PC-9 (cell line): Measurements from ENCODE around the gene CSNK1G2. TPM values are rescaled to one million over a fixed set of nuclear protein-coding genes. Genes with fewer than 3 reads are reported as not detected.
A peak's percentile ranks its signal among the peaks of the same experiment; 100 is the strongest.

Experiments used
- BruUV-seq: library from RNA; stranded (reverse); fragments of 400-500 nt; replicated peaks from 2 replicates; lab custom pipeline; 2021; lab: Mats Ljungman, UMichigan
- CTCF ChIA-PET: fragments of 300-600 bp; sonication (Branson Sonifier 250); formaldehyde crosslinking; loops from one replicate; lab custom pipeline; 2022; ENCODE audit warnings: antibody characterized with exemption; lab: Charles Lee
- POLR2A ChIA-PET: fragments of 300-600 bp; sonication (Branson Sonifier 250); formaldehyde crosslinking; loops from one replicate; lab custom pipeline; 2022; ENCODE audit warnings: antibody characterized with exemption; ENCODE audit not compliant: unreplicated experiment; lab: Charles Lee
- DNase-seq, 2 experiments: peaks; one replicate each; pipeline versions ENCODE4 v3.0.0 to v3.0.0-alpha.2; 2015 to 2022; ENCODE audit warnings: mixed read lengths in 1 of 2
- H2AFZ ChIP-seq: fragments of 200-600 bp; sonication (generic); 2 replicates; pipeline ENCODE4 v1.8.1; 2017; ENCODE audit warnings: antibody characterized with exemption
- H3F3A ChIP-seq: fragments of 200-600 bp; sonication (generic); 2 replicates; pipeline ENCODE4 v1.8.1; 2017; ENCODE audit warnings: antibody characterized with exemption, mild to moderate bottlenecking, low read depth; ENCODE audit not compliant: insufficient read depth
- H3K27ac ChIP-seq: fragments of 200-600 bp; sonication (generic); 2 replicates; pipeline ENCODE4 v1.6.1; 2016; ENCODE audit warnings: mixed run types
- H3K27me3 ChIP-seq: fragments of 200-600 bp; sonication (generic); 2 replicates; pipeline ENCODE4 v1.6.1; 2016; ENCODE audit warnings: low read depth, mixed run types; ENCODE audit not compliant: insufficient read depth
- H3K36me3 ChIP-seq: fragments of 200-600 bp; sonication (generic); 2 replicates; pipeline ENCODE4 v1.6.1; 2016; ENCODE audit warnings: low read depth, mixed run types
- H3K4me1 ChIP-seq: fragments of 200-600 bp; sonication (generic); replicated peaks from 2 replicates; pipeline ENCODE4 v1.6.1; 2016; ENCODE audit warnings: mixed run types; ENCODE audit not compliant: insufficient read depth
- H3K4me2 ChIP-seq: fragments of 200-600 bp; sonication (generic); 2 replicates; pipeline ENCODE4 v1.6.1; 2017; ENCODE audit warnings: mixed run types
- H3K4me3 ChIP-seq: fragments of 200-600 bp; sonication (generic); 2 replicates; pipeline ENCODE4 v1.6.1; 2016; ENCODE audit warnings: mixed run types
- H3K79me2 ChIP-seq: fragments of 200-600 bp; sonication (generic); 2 replicates; pipeline ENCODE4 v1.6.1; 2017; ENCODE audit warnings: low read depth, mixed run types
- H3K9me2 ChIP-seq: fragments of 200-600 bp; sonication (generic); 2 replicates; pipeline ENCODE4 v1.8.1; 2017; ENCODE audit warnings: mild to moderate bottlenecking; ENCODE audit not compliant: insufficient read depth
- H3K9me3 ChIP-seq: fragments of 200-600 bp; sonication (generic); 2 replicates; pipeline ENCODE4 v1.8.1; 2016; ENCODE audit warnings: low read depth; ENCODE audit not compliant: insufficient read depth
- H4K20me1 ChIP-seq: fragments of 200-600 bp; sonication (generic); 2 replicates; pipeline ENCODE4 v1.8.1; 2017; ENCODE audit not compliant: insufficient read depth
- EZH2 ChIP-seq: fragments of 200-600 bp; sonication (generic); IDR thresholded peaks from 2 replicates; pipeline ENCODE4 v1.8.0; 2017; ENCODE audit warnings: antibody characterized with exemption, low read depth
- intact Hi-C: fragments of 100-400 bp; cut with micrococcal nuclease; formaldehyde crosslinking; loops from one replicate; pipeline ENCODE4 v1.10.0; 2022; ENCODE audit not compliant: unreplicated experiment
- total RNA-seq: library from RNA; stranded (reverse); gene quantifications from 2 replicates; pipeline ENCODE4 v1.2.3, GENCODE V29; 2021
- TF ChIP-seq, protein P1 (sequence below): fragments of 200-600 bp; sonication (generic); conservative IDR thresholded peaks from 2 replicates; pipeline ENCODE4 v1.6.1; 2017; ENCODE audit warnings: mixed run types, antibody characterized with exemption, mild to moderate bottlenecking, moderate library complexity

Gene CSNK1G2
- total RNA-seq, 1 experiment from 2014 or later, result 58.2 TPM

DNA sequence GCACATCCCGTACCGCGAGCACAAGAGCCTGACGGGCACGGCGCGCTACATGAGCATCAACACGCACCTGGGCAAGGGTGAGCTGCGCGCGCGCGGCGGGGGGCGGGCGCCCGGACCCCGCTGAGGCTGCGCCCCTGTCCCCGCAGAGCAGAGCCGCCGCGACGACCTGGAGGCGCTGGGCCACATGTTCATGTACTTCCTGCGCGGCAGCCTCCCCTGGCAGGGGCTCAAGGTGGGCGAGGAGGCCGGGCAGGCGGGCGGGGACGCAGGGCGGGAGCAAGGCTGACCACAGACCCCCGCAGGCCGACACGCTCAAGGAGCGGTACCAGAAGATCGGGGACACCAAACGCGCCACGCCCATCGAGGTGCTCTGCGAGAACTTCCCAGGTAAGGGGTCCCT lies 38.0 kb downstream of the CSNK1G2 start:
- POLR2A ChIA-PET, result no interaction called here
- no TSS peak for BruUV-seq

DNA sequence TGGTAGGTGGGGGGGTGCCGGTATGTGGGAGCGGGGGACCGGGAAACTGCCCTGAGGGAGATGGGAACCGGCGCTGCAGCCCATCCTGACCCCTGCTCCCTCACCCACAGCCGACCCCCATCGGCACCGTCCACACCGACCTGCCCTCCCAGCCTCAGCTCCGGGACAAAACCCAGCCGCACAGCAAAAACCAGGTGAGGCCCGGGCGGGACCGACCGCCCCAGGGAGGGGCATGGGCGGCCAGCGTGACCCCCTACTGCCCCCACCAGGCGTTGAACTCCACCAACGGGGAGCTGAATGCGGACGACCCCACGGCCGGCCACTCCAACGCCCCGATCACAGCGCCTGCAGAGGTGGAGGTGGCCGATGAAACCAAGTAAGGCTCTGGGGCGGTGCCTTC lies 38.7 kb downstream of the CSNK1G2 start:
- DNase-seq, result no peak
- H3K36me3 ChIP-seq, result no peaks in the 10 kb centered on the region
- H3K4me2 ChIP-seq, result no peak overlapping the region
- POLR2A ChIA-PET, result no interaction called here
- H3K9me2 ChIP-seq, result no peaks in the 10 kb centered on the region
- no peak overlapping the region for H3K27ac ChIP-seq
- H3K4me1 ChIP-seq, result no peaks in the 10 kb centered on the region
- H4K20me1 ChIP-seq, result no peaks in the 10 kb centered on the region
- no peaks in the 10 kb centered on the region for H3F3A ChIP-seq
- BruUV-seq, result no TSS peak
- H3K9me3 ChIP-seq, result no peaks in the 10 kb centered on the region
- TF ChIP-seq, protein P1, sequence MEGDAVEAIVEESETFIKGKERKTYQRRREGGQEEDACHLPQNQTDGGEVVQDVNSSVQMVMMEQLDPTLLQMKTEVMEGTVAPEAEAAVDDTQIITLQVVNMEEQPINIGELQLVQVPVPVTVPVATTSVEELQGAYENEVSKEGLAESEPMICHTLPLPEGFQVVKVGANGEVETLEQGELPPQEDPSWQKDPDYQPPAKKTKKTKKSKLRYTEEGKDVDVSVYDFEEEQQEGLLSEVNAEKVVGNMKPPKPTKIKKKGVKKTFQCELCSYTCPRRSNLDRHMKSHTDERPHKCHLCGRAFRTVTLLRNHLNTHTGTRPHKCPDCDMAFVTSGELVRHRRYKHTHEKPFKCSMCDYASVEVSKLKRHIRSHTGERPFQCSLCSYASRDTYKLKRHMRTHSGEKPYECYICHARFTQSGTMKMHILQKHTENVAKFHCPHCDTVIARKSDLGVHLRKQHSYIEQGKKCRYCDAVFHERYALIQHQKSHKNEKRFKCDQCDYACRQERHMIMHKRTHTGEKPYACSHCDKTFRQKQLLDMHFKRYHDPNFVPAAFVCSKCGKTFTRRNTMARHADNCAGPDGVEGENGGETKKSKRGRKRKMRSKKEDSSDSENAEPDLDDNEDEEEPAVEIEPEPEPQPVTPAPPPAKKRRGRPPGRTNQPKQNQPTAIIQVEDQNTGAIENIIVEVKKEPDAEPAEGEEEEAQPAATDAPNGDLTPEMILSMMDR, result no peak
- TF ChIP-seq EZH2, result no peak
- CTCF ChIA-PET, result no interaction called here
- no peak overlapping the region for H2AFZ ChIP-seq
- no peaks in the 10 kb centered on the region for H3K27me3 ChIP-seq
- intact Hi-C loops, result no loop called here
- no peak overlapping the region for H3K4me3 ChIP-seq
- H3K79me2 ChIP-seq, result no peaks in the 10 kb centered on the region

More for the DNA sequence above, 38.0 kb downstream of the CSNK1G2 start:
- H3K4me1 ChIP-seq, result no peaks in the 10 kb centered on the region
- H3K9me3 ChIP-seq, result no peaks in the 10 kb centered on the region
- no peak overlapping the region for H3K27ac ChIP-seq
- no peaks in the 10 kb centered on the region for H3K9me2 ChIP-seq
- no peaks in the 10 kb centered on the region for H3K27me3 ChIP-seq
- H3F3A ChIP-seq, result no peaks in the 10 kb centered on the region
- intact Hi-C loops, result no loop called here
- TF ChIP-seq, protein P1, result no peak
- no peak overlapping the region for H3K4me2 ChIP-seq
- no peaks in the 10 kb centered on the region for H3K79me2 ChIP-seq
- H3K4me3 ChIP-seq, result no peak overlapping the region
- no peak overlapping the region for H2AFZ ChIP-seq
- H4K20me1 ChIP-seq, result no peaks in the 10 kb centered on the region
- no peaks in the 10 kb centered on the region for H3K36me3 ChIP-seq
- CTCF ChIA-PET, result no interaction called here
- DNase-seq, result no peak

- H3F3A ChIP-seq, result no peaks in the 10 kb centered on the region
- no peak overlapping the region for H2AFZ ChIP-seq
- no peaks in the 10 kb centered on the region for H3K27me3 ChIP-seq
- no peak for DNase-seq
- intact Hi-C loops, result no loop called here
- ChIA-PET CTCF (interaction anchor here (0.6 kb wide), 1 partner anchor 39 kb away, joined by 12 read pairs; no protein-coding TSS in a partner anchor), POLR2A (no interaction called here)
- H3K79me2 ChIP-seq, result no peaks in the 10 kb centered on the region
- no peak overlapping the region for H3K27ac ChIP-seq
- H3K9me2 ChIP-seq, result no peaks in the 10 kb centered on the region
- no peak for TF ChIP-seq EZH2
- TF ChIP-seq, protein P1, result no peak
- no peak overlapping the region for H3K4me2 ChIP-seq
- TSS peak; percentile 47 for BruUV-seq
- no peaks in the 10 kb centered on the region for H3K4me1 ChIP-seq
- no peaks in the 10 kb centered on the region for H3K36me3 ChIP-seq
- no peaks in the 10 kb centered on the region for H4K20me1 ChIP-seq
- H3K9me3 ChIP-seq, result no peaks in the 10 kb centered on the region
- no peak overlapping the region for H3K4me3 ChIP-seq
Measured at GRCh38 chr19:1980091-1980808, 39.3 kb downstream of the CSNK1G2 start.
